Vagina (tissue), 2 donors: ENCODE measurements around the gene TSPAN9. TPM values are rescaled to one million over a fixed set of nuclear protein-coding genes. Genes with fewer than 3 reads are reported as not detected.

Experiments used
- DNase-seq, 2 donors: peaks; one replicate each; pipeline ENCODE4 v3.0.0-alpha.2; 2017; ENCODE audit errors: extremely low spot score in 2 of 2
- H3K27ac ChIP-seq: fragments of 200-600 bp; sonication (generic); one replicate; pipeline ENCODE4 v1.5.1; 2019
- H3K27me3 ChIP-seq: fragments of 200-600 bp; sonication (generic); one replicate; pipeline ENCODE4 v1.5.1; 2019
- H3K36me3 ChIP-seq, 2 donors: fragments of 200-600 bp; sonication (generic); one replicate each; pipeline ENCODE4 v1.5.1; 2017 to 2019
- H3K4me1 ChIP-seq: fragments of 200-600 bp; sonication (generic); one replicate; pipeline ENCODE4 v1.5.1; 2019
- H3K4me3 ChIP-seq, 2 donors: fragments of 200-600 bp; sonication (generic); 1 replicate in 1 of 2; 2 replicates in 1 of 2; pipeline ENCODE4 v1.5.1; 2016 to 2019
- H3K9me3 ChIP-seq: fragments of 200-600 bp; sonication (generic); one replicate; pipeline ENCODE4 v1.5.1; 2019
- POLR2A ChIP-seq, 2 donors: fragments of 450-650 bp; IDR thresholded peaks; one replicate each; pipeline ENCODE4 v1.6.1; 2017; ENCODE audit warnings: antibody characterized with exemption in 2 of 2, mild to moderate bottlenecking in 2 of 2, moderate library complexity in 2 of 2
- POLR2AphosphoS5 ChIP-seq, 2 donors: sonication (generic); formaldehyde crosslinking; IDR thresholded peaks; one replicate each; pipeline ENCODE4 v1.9.0; 2017; ENCODE audit warnings: antibody characterized with exemption in 2 of 2, mild to moderate bottlenecking in 2 of 2, low read depth in 1 of 2; ENCODE audit not compliant: insufficient read depth in 1 of 2
- intact Hi-C: fragments of 100-400 bp; cut with DNase I; formaldehyde crosslinking; loops from one replicate; pipeline ENCODE4 v1.15.1; 2023
- small RNA-seq: library from RNA; depleted of rRNA; stranded (forward); fragments of <200 nt; gene quantifications from one replicate; pipeline ENCODE3, GENCODE V24; 2016
- total RNA-seq: library from RNA; depleted of rRNA; stranded (reverse); fragments of >200 nt; gene quantifications from one replicate; pipeline ENCODE4 v1.2.3, GENCODE V29; 2016
- TF ChIP-seq, protein P1 (sequence below), 3 experiments: fragments of 450-650 bp in 2 of 3; fragments of 200-600 bp in 1 of 3; sonication (generic) in 1 of 3; IDR thresholded peaks; one replicate each; pipeline ENCODE4 v1.5.1; 2017 to 2019; ENCODE audit warnings: antibody characterized with exemption in 3 of 3, mild to moderate bottlenecking in 2 of 3, moderate library complexity in 2 of 3

The TSPAN9 gene
- total RNA-seq, 1 donor from 2014 or later, result 32.2 TPM

DNA sequence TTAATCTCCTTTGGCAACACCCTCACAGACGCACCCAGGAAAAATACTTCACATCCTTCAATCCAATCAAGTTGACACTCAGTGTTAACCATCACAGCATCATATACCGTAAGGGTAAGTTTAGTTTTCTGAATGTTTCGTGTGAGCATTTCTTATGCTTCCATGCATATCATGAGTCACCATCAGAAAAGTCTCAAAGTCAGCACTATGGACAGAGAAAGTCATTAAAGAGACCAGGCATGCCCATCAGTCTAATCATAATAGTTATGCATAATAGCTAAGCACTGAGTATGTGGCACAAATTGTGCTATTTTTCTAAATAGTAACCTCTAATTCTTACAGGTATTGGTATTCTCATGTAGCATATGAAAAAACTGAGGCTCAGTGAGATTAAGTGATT lies 255.0 kb downstream of the TSPAN9 start:
- no peaks in the 10 kb centered on the region for H3K36me3 ChIP-seq
- no peak for TF ChIP-seq POLR2AphosphoS5 (IDR thresholded peaks at IDR 0.05; ENCODE audit: insufficient read depth in 1 of 2, low read depth in 1 of 2)
- TF ChIP-seq, protein P1, sequence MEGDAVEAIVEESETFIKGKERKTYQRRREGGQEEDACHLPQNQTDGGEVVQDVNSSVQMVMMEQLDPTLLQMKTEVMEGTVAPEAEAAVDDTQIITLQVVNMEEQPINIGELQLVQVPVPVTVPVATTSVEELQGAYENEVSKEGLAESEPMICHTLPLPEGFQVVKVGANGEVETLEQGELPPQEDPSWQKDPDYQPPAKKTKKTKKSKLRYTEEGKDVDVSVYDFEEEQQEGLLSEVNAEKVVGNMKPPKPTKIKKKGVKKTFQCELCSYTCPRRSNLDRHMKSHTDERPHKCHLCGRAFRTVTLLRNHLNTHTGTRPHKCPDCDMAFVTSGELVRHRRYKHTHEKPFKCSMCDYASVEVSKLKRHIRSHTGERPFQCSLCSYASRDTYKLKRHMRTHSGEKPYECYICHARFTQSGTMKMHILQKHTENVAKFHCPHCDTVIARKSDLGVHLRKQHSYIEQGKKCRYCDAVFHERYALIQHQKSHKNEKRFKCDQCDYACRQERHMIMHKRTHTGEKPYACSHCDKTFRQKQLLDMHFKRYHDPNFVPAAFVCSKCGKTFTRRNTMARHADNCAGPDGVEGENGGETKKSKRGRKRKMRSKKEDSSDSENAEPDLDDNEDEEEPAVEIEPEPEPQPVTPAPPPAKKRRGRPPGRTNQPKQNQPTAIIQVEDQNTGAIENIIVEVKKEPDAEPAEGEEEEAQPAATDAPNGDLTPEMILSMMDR (IDR thresholded peaks at IDR 0.05), result no peak
- no peak for TF ChIP-seq POLR2A (IDR thresholded peaks at IDR 0.05)
- H3K4me3 ChIP-seq, result no peak overlapping the region
- H3K4me1 ChIP-seq, result no peaks in the 10 kb centered on the region
- H3K27ac ChIP-seq, result no peak overlapping the region
- H3K9me3 ChIP-seq, result no peaks in the 10 kb centered on the region
- intact Hi-C loops, result no loop called here
- H3K27me3 ChIP-seq, result no peaks in the 10 kb centered on the region
- DNase-seq, result no peak

DNA sequence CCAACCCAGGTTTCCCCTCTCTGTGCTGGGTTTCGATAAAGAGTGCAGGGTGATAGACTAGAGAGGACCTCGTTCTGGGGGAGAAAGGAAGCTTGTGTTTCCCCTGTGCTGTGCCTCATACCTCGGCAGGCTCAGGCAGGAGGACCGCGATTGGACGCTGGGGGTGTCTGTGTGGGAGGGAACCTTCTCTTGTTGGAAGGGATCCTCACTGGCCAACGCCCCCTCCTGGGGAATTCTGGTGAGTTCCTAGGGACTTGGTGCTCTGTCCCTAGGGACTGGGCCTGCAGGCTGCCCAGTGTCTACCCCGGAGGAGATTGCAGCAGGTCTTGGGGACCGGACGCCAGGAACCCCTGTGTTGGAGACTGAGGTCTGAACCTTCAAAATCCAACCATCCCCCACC lies 256.4 kb downstream of the TSPAN9 start:
- H3K27ac ChIP-seq, result no peak overlapping the region
- H3K36me3 ChIP-seq, result no peaks in the 10 kb centered on the region
- H3K9me3 ChIP-seq, result no peaks in the 10 kb centered on the region
- no peak overlapping the region for H3K4me3 ChIP-seq
- TF ChIP-seq POLR2A (IDR thresholded peaks at IDR 0.05) (no peak), POLR2AphosphoS5 (IDR thresholded peaks at IDR 0.05; ENCODE audit: insufficient read depth in 1 of 2, low read depth in 1 of 2) (no peak)
- TF ChIP-seq, protein P1 (IDR thresholded peaks at IDR 0.05), result no peak
- no peaks in the 10 kb centered on the region for H3K27me3 ChIP-seq
- no peaks in the 10 kb centered on the region for H3K4me1 ChIP-seq
- DNase-seq, result no peak
- intact Hi-C loops, result no loop called here

DNA sequence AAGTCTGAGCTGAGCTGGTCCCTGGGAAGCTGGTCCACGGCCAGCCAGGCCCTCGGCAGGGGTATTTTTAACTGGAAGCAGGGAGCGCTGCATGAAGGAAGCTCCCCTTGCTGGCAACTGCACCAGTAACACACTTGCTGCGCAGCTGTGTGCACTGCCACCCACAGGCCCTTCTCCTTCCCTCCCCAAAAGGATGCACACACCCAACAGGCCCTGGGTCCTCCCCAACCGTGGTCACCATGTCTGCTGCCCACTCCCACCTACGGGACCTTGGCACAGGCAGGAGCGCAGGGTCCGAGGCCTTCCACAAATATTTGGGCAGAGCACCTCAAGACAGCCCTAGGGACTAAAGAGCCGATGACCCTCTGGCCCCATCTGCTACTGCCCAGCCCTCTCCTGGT lies 256.8 kb downstream of the TSPAN9 start:
- TF ChIP-seq, protein P1 (IDR thresholded peaks at IDR 0.05), result no peak
- no peak for TF ChIP-seq POLR2A (IDR thresholded peaks at IDR 0.05)
- no peak for TF ChIP-seq POLR2AphosphoS5 (IDR thresholded peaks at IDR 0.05; ENCODE audit: insufficient read depth in 1 of 2, low read depth in 1 of 2)
- H3K4me1 ChIP-seq, result no peaks in the 10 kb centered on the region

DNA sequence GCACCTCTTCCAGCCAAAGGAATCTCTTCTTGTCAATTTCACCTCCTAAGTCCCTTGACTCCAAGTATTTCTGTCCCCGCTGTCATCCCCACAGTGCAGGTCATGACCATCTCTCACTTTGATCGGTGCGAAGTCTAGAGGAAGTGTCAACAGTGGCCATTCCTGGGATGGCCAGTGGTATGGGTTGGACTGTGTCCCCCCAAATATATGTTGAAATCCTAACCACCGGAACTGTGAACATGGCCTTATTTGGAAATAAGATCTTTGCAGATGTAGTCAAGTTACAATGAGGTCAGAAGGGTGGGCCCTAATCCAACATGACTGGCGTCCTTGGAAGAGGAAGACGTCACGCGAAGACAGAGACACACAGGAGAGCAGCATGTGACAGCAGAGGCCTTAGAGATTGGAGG lies 257.9 kb downstream of the TSPAN9 start:
- Histone ChIP-seq H3K4me3 (no peak overlapping the region), H3K27ac (no peak overlapping the region), H3K27me3 (no peaks in the 10 kb centered on the region), H3K4me1 (no peaks in the 10 kb centered on the region), H3K36me3 (no peaks in the 10 kb centered on the region), H3K9me3 (no peaks in the 10 kb centered on the region)
- TF ChIP-seq, protein P1 (IDR thresholded peaks at IDR 0.05), result no peak
- no peak for TF ChIP-seq POLR2A (IDR thresholded peaks at IDR 0.05)
- TF ChIP-seq POLR2AphosphoS5 (IDR thresholded peaks at IDR 0.05; ENCODE audit: insufficient read depth in 1 of 2, low read depth in 1 of 2), result no peak
- no peak for DNase-seq
- intact Hi-C loops, result no loop called here

More for the DNA sequence above, 256.8 kb downstream of the TSPAN9 start:
- Histone ChIP-seq H3K27me3 (no peaks in the 10 kb centered on the region), H3K9me3 (no peaks in the 10 kb centered on the region), H3K4me3 (no peak overlapping the region), H3K27ac (no peak overlapping the region), H3K36me3 (no peaks in the 10 kb centered on the region)
- intact Hi-C loops, result no loop called here
- DNase-seq, result no peak

Small RNAs within 50 kb of the gene (small RNA-seq; reads per million reads assigned to genes)
- gene AC005912.1 (not detected), gene RF00017 (not detected)

Other genes starting within 250 kb of the TSPAN9 start
- 1.2 TPM for gene NRIP2, start 242.3 kb upstream of the TSPAN9 start, total RNA-seq
- gene TEX52, start 220.3 kb upstream of the TSPAN9 start, total RNA-seq, result not detected
- gene FOXM1, start 200.2 kb upstream of the TSPAN9 start, total RNA-seq, result 8.1 TPM
- 13.8 TPM for gene RHNO1, start 200.2 kb upstream of the TSPAN9 start, total RNA-seq
- 30.4 TPM for gene TULP3, start 186.5 kb upstream of the TSPAN9 start, total RNA-seq
- 18.7 TPM for gene TEAD4, start 118.0 kb upstream of the TSPAN9 start, total RNA-seq